ENCODE data around the gene SEC16A.
"Not testable (repeated sequence)": the region's sequence is repeated elsewhere in the genome, so short reads cannot be mapped to it uniquely, and the experiment has no call there.

Gene SEC16A

GRCh38 chr9:136422876-136423275 lies 60.0 kb downstream of the SEC16A start:
- DNase-seq: no peak

GRCh38 chr9:136421791-136422190 lies 61.0 kb downstream of the SEC16A start:
- no peak for DNase-seq

GRCh38 chr9:136419092-136419420 lies 63.8 kb downstream of the SEC16A start:
- no peak for DNase-seq

GRCh38 chr9:136418182-136419091 lies 64.4 kb downstream of the SEC16A start:
- DNase-seq: no peak

GRCh38 chr9:136416914-136417313 lies 65.9 kb downstream of the SEC16A start:
- DNase-seq: no peak

DNA sequence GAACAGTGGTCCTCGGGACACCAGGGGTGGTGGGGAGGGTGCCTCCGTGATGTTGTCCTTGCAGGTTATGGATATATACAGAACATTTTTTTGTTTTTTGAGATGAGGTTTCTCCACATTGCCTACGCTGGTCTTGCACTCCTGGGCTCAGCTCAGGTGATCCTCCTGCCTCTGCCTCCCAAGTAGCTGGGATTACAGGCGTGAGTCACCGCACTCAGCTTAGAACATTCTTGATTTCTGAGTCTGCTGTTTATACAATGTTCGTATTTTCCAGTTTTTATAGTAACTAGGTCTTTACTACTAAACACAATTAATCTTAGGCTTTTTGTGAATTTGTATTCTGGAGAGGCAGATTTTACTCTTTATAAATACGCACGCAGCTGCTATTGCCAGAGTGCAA lies 66.4 kb downstream of the SEC16A start:
- no peak for DNase-seq

DNA sequence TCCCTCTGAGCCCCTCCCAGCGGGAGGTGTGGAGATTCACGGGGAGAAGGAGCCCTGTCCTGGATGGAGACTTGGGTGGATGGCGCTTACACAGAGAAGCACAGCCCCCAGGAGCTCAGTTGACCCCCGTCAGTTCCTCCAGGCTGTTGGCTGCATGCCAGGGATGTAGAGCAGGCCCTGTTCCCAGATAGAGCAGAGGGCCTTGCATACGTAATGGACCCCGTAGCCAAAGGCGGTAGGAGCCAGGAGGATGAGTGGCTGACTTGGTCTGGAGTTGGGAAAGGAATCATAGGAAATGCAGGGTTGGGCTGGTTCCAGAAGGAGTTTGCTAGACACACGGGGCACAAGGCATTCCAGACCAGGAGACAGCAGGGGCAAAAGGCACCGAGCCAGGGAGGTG lies 69.9 kb downstream of the SEC16A start:
- no peak for DNase-seq

GRCh38 chr9:136411378-136411777 lies 71.5 kb downstream of the SEC16A start:
- no peak for DNase-seq

GRCh38 chr9:136410500-136411287 lies 72.1 kb downstream of the SEC16A start, which contains the start of the genes ENTR1 and PMPCA:
Gene ENTR1 (minus strand): TSS chr9:136410614. CDS start chr9:136410397, 217 bp downstream.
Gene PMPCA (plus strand): TSS chr9:136410658. CDS start chr9:136410669, 11 bp downstream.
- DNase-seq: peak; percentile 98 to 99

DNA sequence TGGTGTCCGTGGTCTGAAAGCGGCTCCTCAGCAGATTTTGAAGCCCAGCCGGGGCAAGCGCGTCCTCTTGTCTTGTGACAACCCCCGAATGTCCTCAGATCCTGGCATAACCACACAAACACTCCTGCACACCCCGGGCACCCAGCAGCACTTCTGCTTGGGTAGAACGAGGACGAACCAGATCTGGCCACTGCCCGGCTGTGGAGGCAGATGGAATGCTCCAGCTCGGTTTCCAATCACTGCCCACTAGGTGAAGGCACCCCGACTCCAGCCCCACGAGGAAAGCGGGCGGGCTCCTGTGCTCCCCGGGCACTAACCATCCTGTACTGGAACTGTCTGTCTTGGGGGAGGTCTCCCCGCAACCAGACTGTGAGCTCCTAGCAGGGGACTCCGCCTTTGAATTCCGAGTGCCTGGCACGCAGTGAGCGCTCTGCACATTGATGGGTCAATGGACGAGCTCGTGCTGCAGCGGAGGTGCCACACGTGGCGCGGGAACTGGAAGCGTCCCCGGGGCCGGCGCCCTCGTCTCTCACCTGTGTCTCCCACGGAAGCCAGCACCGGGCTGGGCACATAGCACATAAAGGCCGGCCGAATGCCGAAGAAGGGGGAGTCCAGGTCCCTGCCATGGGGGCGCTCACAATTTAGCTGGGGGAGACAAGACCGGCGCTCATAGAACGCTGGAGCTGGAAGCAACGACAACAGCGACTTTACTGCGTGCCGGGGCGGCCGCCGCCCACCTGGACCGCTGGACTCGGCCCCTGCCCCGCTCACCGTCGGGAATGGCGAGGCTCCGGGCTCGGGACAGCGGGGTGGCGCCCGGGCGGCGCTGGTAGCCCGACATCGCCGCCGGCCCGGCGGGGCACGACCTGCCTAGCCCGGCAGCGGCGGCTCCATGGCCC lies 73.0 kb downstream of the SEC16A start:
- peak in 1 of 2 donors; percentile 33 for DNase-seq

DNA sequence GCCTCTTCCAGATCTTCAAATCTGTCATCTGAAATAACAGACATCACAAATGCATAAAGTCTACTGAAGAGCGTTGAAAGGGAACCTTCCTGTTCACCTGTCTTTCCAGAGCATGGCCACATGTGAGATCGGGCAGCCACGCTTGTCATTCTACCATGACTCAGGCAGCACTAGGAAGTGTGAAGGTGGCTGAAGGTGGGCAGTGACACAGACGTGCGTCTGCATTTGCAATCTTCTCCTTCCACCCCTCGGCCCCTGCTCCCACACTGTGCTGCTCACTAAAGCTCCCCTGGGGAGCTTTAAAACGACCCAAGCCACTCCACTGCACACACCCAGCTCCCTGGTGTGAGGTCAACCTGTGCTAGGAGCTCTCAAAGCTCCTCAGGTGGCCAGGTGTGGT lies 74.9 kb downstream of the SEC16A start:
- DNase-seq: no peak

DNA sequence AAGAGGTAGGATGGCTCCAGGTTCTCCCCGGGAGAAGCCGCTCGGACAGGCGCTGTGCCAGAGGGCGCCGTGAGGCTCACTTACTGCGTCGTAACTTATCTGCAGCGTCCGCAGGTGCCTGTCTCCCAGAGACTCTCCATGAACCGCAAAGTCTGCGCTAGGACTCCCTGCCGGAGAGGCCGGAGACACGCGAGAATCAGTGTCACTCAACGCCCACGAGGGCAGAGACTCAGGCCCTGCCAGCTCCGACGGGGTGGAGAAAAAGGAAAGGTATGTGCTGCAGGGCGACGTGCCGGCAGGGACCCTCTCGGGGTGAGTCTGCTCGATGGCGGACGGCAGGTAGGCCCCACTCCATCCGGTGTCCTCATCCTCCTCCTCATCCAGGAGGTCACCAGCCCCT lies 75.8 kb downstream of the SEC16A start:
- DNase-seq: not testable (repeated sequence)

DNA sequence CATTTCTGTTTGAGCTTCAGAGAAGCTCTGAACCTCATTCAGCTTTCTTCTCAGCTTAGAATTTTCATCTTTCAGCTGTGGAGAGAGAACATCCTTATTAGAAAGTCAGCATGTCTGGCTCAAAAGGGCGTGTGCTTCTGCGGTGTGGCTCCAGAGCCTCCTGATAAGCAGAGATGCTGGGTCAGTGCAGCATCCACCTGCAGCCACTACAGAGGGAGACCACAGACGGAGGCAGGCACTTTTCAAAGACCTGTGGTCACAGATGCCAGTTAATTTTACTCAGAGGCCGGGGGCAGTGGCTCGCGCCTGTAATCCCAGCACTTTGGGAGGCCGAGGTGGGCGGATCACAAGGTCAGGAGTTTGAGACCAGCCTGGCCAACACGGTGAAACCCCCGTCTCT lies 76.9 kb downstream of the SEC16A start:
- DNase-seq: not testable (repeated sequence)

- DNase-seq: no peak
Measured at GRCh38 chr9:136405481-136405880, 77.4 kb downstream of the SEC16A start.

GRCh38 chr9:136404801-136405136 lies 78.1 kb downstream of the SEC16A start:
- DNase-seq: no peak

GRCh38 chr9:136403915-136404800 lies 78.7 kb downstream of the SEC16A start:
- DNase-seq: peak in 1 of 2 donors; percentile 25

DNA sequence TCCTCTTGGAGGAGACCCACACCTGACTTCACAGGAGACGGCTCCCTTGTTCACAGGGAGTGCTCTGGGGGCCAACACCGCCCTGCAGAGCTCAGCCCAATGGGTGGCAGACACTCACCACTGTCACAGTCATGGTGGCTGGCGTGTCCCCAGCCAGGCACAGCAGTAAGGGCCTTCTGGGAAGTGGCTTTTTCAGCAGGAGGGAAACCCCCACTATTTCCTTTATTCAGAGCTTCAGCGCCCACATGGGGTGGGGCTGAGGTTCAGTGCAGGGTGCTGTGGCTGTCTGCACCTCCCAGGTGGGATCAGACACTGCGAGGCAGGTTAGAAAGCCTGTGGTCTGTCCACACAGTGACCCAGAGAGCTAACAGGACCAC lies 79.3 kb downstream of the SEC16A start:
- peak; percentile 53 to 55 for DNase-seq

- DNase-seq: no peak
Measured at GRCh38 chr9:136402067-136402466, 80.8 kb downstream of the SEC16A start.

DNA sequence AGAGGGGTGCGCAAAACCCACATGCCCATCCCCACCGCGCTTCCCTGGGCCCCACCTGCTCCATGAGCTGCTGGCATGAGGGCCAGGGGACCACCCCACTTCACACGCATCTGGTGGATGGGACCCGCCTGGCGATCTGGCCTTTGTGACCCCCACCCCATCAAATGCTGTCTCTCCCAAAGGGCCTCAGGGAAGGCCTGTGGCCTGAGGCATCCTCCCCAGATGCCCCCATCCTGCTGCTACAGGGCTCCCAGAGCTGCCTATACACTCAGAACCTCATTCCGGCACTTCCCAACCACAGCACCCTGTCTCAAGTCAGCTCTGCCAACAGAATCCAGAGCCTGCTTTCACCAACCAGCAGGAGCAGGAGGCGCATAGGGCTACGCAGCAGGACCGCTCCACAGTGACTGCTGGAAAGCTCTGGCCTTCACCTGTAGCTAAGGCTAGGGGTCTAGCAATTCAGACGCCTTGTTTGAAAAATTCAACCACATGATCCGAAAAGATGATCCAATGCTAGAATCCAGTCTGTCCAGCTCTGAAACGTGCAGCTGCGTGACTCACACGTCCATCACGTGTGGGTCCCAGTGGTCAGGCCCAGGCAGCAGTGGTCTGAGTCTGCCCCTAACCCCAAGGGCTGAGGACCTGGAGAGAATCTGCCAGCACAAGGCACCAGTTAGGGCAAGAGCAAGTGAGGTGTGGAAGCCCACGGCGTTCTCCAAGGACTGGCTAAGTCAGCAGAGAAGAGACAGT lies 81.5 kb downstream of the SEC16A start:
- DNase-seq: no peak

DNA sequence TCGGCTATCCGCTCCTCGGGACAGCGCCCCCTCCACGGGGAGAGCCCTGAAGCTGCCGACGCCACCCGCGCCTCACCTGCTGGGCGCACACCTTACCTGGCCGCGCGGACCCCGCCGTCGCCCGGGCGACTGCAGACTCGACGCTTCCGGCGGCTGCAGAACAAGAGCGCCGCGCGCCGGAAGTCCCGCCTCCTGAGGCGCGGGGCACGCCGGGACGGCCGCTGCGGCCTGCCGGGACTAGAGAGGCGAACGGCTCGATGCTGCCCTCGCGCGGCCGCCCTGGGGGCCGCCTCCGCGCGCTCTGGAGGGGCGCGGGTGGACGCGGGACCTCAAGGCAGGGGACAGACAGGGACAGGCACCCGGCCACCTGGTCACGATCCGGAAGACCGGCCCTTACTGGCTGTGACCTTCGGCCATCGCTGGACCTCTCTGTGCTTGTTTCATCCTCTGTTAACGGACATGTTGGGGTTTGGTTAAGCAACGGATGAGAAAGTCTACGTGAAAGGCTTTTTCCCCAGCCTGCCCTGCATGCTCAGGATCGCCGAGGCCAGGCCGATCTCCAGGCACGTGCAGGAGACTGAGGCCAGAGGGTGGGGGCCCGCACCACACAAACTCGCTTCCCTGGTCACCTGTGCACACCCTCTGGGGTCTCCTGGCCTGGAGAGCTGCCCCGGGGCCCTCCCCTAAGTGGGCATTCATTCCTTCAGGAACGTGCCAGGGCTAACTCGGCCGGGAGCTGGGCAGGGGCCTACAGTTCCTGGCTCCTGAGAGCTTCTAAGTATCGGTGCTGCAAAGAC lies 82.6 kb downstream of the SEC16A start, which contains the start of gene SNAPC4:
TSS of gene SNAPC4 (minus strand) at position 133 of the 797 bp plus-strand sequence. CDS start 1,742 bp downstream, outside the sequence.
- peak; percentile 83 to 89 for DNase-seq

Data from stimulated activated CD4-positive, alpha-beta T cell treated with anti-CD3 and anti-CD28 coated beads, Interleukin-2, amount 100 ng/mL, for 48 hours (primary cell).